Measurements from ENCODE around the gene CHMP1A. TPM values are rescaled to one million over a fixed set of nuclear protein-coding genes. Genes with fewer than 3 reads are reported as not detected.
A peak's percentile ranks its signal among the peaks of the same experiment; 100 is the strongest.

The CHMP1A gene
- polyA plus RNA-seq, 1 experiment, result 53.5 TPM

DNA sequence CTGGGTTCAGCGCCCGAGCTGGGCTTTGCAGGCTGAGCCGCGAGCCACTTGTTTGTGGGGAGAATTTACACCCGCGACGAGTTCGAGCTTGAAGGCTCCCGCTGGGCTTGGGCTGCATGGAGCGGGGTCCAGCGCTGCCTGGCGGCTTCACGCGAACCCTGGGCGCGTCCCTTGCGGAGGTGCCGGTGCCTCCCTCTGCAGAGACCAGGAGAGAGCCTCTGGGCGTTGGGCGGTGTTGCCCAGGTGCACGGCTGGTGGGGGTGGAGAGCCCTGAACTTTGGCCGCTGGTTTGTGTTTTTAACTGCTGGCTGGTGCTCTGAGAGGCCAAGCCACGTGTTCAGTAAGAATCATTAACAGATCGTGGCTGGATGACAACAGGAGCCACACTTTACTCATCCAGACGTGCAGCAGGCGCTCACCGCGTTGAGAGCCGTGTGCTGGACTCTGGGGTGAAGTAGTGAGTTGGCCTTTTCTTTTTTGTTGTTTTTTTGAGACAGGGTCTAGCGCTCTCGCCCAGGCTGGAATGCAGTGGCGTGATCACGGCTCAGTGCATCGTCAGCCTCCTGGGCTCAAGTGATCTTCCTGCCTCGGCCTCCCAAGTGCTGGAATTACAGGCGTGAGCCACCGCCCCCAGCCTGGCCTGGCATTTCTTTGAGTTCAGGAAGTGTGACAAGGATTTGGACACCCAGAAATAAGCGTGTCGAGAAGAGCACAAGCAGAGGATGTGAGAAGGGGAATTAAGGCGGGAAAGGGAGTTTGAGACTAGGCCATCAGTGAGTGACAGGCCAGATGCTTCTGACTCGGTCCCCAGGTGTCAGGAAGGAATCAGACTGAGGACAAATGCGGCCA lies 29.8 kb upstream of the CHMP1A start:
- Histone ChIP-seq H3K27me3 (ENCODE audit: control insufficient read depth, insufficient read depth, low read length) (no peaks in the 10 kb centered on the region), H3K9me3 (ENCODE audit: control insufficient read depth, insufficient read depth, low read length) (peaks cover 21% of the 10 kb centered on the region), H3K27ac (ENCODE audit: low read depth, low read length) (peak overlapping the region; percentile 78), H3K4me3 (ENCODE audit: low read depth, low read length) (peak overlapping the region; percentile 88)
- DNase-seq (ENCODE audit: low read depth, low spot score), result no peak
- POLR2A ChIA-PET, result interaction anchor here (1.0 to 1.5 kb wide), 4 partner anchors 11 to 52 kb away, joined by 3 to 19 read pairs (median 5); no protein-coding TSS in a partner anchor
- TF ChIP-seq CTCF (IDR thresholded peaks at IDR 0.05; ENCODE audit: low read depth, low read length), result no peak
- CTCF ChIA-PET, result no interaction called here

GRCh38 chr16:89686520-89687091 lies 29.1 kb upstream of the CHMP1A start, which contains the start of gene CDK10:
TSS of gene CDK10 (plus strand) at chr16:89686689. CDS start at chr16:89686711, 22 bp downstream.
- peak within 1 kb of the TSS; percentile 78 for H3K27ac ChIP-seq (ENCODE audit: low read depth, low read length)
- ChIA-PET CTCF (no interaction called here), POLR2A (interaction anchor here (0.6 to 1.5 kb wide), 6 partner anchors 12 to 53 kb away, joined by 3 to 19 read pairs (median 5); partner anchors contain the start of genes CHMP1A and SPATA33)
- no peaks in the 10 kb centered on the region for H3K27me3 ChIP-seq (ENCODE audit: control insufficient read depth, insufficient read depth, low read length)
- peak; percentile 57 for DNase-seq (ENCODE audit: low read depth, low spot score)
- TF ChIP-seq CTCF (IDR thresholded peaks at IDR 0.05; ENCODE audit: low read depth, low read length), result no peak
- peaks cover 21% of the 10 kb centered on the region for H3K9me3 ChIP-seq (ENCODE audit: control insufficient read depth, insufficient read depth, low read length)
- H3K4me3 ChIP-seq (ENCODE audit: low read depth, low read length), result peak within 1 kb of the TSS; percentile 88

DNA sequence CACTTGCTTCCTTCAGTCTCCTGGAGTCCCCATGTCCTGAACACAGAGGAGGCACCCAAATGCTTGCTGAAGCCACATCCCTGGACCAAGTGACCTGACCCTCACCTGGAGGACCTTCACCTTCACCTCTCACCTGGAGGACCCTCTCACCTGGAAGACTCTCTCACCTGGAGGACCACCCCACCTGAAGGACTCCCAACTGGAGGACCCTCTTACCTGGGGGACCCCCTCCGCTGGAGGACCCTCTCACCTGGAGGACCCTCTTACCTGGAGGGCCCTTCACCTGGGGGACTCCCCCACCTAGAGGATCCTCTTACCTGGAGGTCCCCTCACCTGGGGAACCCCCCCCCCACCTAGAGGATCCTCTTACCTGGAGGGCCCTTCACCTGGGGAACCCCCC lies 28.4 kb upstream of the CHMP1A start:
- H3K27ac ChIP-seq (ENCODE audit: low read depth, low read length), result no peak overlapping the region
- peaks cover 24% of the 10 kb centered on the region for H3K9me3 ChIP-seq (ENCODE audit: control insufficient read depth, insufficient read depth, low read length)
- CTCF ChIA-PET, result no interaction called here
- TF ChIP-seq CTCF (IDR thresholded peaks at IDR 0.05; ENCODE audit: low read depth, low read length), result no peak
- no peaks in the 10 kb centered on the region for H3K27me3 ChIP-seq (ENCODE audit: control insufficient read depth, insufficient read depth, low read length)
- POLR2A ChIA-PET, result interaction anchor here (0.6 to 1.5 kb wide), 5 partner anchors 12 to 54 kb away, joined by 3 to 19 read pairs (median 6); partner anchors contain the start of genes CHMP1A and SPATA33
- no peak overlapping the region for H3K4me3 ChIP-seq (ENCODE audit: low read depth, low read length)
- no peak for DNase-seq (ENCODE audit: low read depth, low spot score)

- no peaks in the 10 kb centered on the region for H3K27me3 ChIP-seq (ENCODE audit: control insufficient read depth, insufficient read depth, low read length)
- CTCF ChIA-PET, result interaction anchor here (0.6 kb wide), 1 partner anchor 342 kb away, joined by 4 read pairs; no protein-coding TSS in a partner anchor
- POLR2A ChIA-PET, result no interaction called here
- H3K9me3 ChIP-seq (ENCODE audit: control insufficient read depth, insufficient read depth, low read length), result peaks cover 21% of the 10 kb centered on the region
- no peak for DNase-seq (ENCODE audit: low read depth, low spot score)
- H3K27ac ChIP-seq (ENCODE audit: low read depth, low read length), result no peak overlapping the region
- H3K4me3 ChIP-seq (ENCODE audit: low read depth, low read length), result no peak overlapping the region
- no peak for TF ChIP-seq CTCF (IDR thresholded peaks at IDR 0.05; ENCODE audit: low read depth, low read length)
Measured at GRCh38 chr16:89678258-89678657, 20.8 kb upstream of the CHMP1A start.

Data from AG04450 (cell line).